Neural crest cell (in vitro differentiated cells): ENCODE measurements around the gene ACACA. TPM values are rescaled to one million over a fixed set of nuclear protein-coding genes. Genes with fewer than 3 reads are reported as not detected.

Source experiments
- DNase-seq: peaks from one replicate; pipeline ENCODE4 v3.0.0; 2021; ENCODE audit warnings: low read depth, mixed read lengths, low spot score
- H3K27ac Mint-ChIP-seq: one replicate; pipeline ENCODE4 v1.8.0; 2021; ENCODE audit warnings: mild to moderate bottlenecking, mixed read lengths; ENCODE audit not compliant: unreplicated experiment
- H3K27me3 Mint-ChIP-seq: 2 replicates; pipeline ENCODE4 v1.8.0; 2021; ENCODE audit warnings: low read depth, mild to moderate bottlenecking, mixed read lengths
- H3K36me3 Mint-ChIP-seq: 2 replicates; pipeline ENCODE4 v1.8.0; 2021; ENCODE audit warnings: low read depth, mild to moderate bottlenecking, mixed read lengths
- H3K4me1 Mint-ChIP-seq: 2 replicates; pipeline ENCODE4 v1.8.0; 2021; ENCODE audit warnings: mixed read lengths
- H3K4me3 Mint-ChIP-seq: one replicate; pipeline ENCODE4 v1.8.0; 2021; ENCODE audit warnings: mild to moderate bottlenecking, mixed read lengths
- H3K9me3 Mint-ChIP-seq: 2 replicates; pipeline ENCODE4 v1.8.0; 2021; ENCODE audit warnings: mixed read lengths
- CTCF ChIP-seq: fragments of 200-600 bp; sonication (generic); conservative IDR thresholded peaks from 2 replicates; pipeline ENCODE4 v1.5.0; 2021; ENCODE audit warnings: antibody characterized with exemption, mild to moderate bottlenecking
- total RNA-seq: library from RNA; stranded (reverse); gene quantifications from 2 replicates; pipeline ENCODE4 v1.2.1, GENCODE V29; 2021

The ACACA gene
- total RNA-seq, 1 donor from 2014 or later = 211 TPM

- peak overlapping the region; percentile 37 for H3K27ac Mint-ChIP-seq
- no peak for TF ChIP-seq CTCF
- H3K4me1 Mint-ChIP-seq = peaks cover 27% of the 10 kb centered on the region
- peaks cover 28% of the 10 kb centered on the region for H3K36me3 Mint-ChIP-seq
- DNase-seq = no peak
- H3K4me3 Mint-ChIP-seq = peak overlapping the region; percentile 16
- no peaks in the 10 kb centered on the region for H3K9me3 Mint-ChIP-seq
- no peaks in the 10 kb centered on the region for H3K27me3 Mint-ChIP-seq
These were observed 310.6 kb downstream of the ACACA start for GRCh38 chr17:37096071-37096470.

- H3K36me3 Mint-ChIP-seq = peaks cover 31% of the 10 kb centered on the region
- peaks cover 43% of the 10 kb centered on the region for H3K4me1 Mint-ChIP-seq
- H3K9me3 Mint-ChIP-seq = no peaks in the 10 kb centered on the region
- H3K27ac Mint-ChIP-seq = peak overlapping the region; percentile 89
- no peak for TF ChIP-seq CTCF
- H3K27me3 Mint-ChIP-seq = no peaks in the 10 kb centered on the region
- DNase-seq = no peak
- H3K4me3 Mint-ChIP-seq = peak overlapping the region; percentile 38
These were observed 312.2 kb downstream of the ACACA start for GRCh38 chr17:37094391-37094790.

- H3K27ac Mint-ChIP-seq = no peak overlapping the region
- no peaks in the 10 kb centered on the region for H3K27me3 Mint-ChIP-seq
- peaks cover 33% of the 10 kb centered on the region for H3K36me3 Mint-ChIP-seq
- no peaks in the 10 kb centered on the region for H3K9me3 Mint-ChIP-seq
- H3K4me1 Mint-ChIP-seq = peaks cover 54% of the 10 kb centered on the region
- H3K4me3 Mint-ChIP-seq = no peak overlapping the region
- no peak for DNase-seq
- TF ChIP-seq CTCF = no peak
These were observed 313.9 kb downstream of the ACACA start for GRCh38 chr17:37092701-37093100.

GRCh38 chr17:37092071-37092470 lies 314.6 kb downstream of the ACACA start:
- no peak for TF ChIP-seq CTCF
- no peak for DNase-seq
- peaks cover 38% of the 10 kb centered on the region for H3K36me3 Mint-ChIP-seq

GRCh38 chr17:37090941-37091340 lies 315.7 kb downstream of the ACACA start:
- peaks cover 54% of the 10 kb centered on the region for H3K4me1 Mint-ChIP-seq
- no peak for DNase-seq
- H3K4me3 Mint-ChIP-seq = peak overlapping the region; percentile 25
- no peaks in the 10 kb centered on the region for H3K27me3 Mint-ChIP-seq
- no peaks in the 10 kb centered on the region for H3K9me3 Mint-ChIP-seq
- TF ChIP-seq CTCF = no peak
- H3K27ac Mint-ChIP-seq = peak overlapping the region; percentile 7
- H3K36me3 Mint-ChIP-seq = peaks cover 34% of the 10 kb centered on the region

More at GRCh38 chr17:37092071-37092470, 314.6 kb downstream of the ACACA start:
- Mint-ChIP-seq H3K4me1 (peaks cover 54% of the 10 kb centered on the region), H3K9me3 (no peaks in the 10 kb centered on the region), H3K27ac (no peak overlapping the region), H3K27me3 (no peaks in the 10 kb centered on the region), H3K4me3 (no peak overlapping the region)

GRCh38 chr17:37089956-37090355 lies 316.7 kb downstream of the ACACA start:
- H3K9me3 Mint-ChIP-seq = no peaks in the 10 kb centered on the region
- H3K4me3 Mint-ChIP-seq = peak overlapping the region; percentile 25
- no peaks in the 10 kb centered on the region for H3K27me3 Mint-ChIP-seq
- peaks cover 35% of the 10 kb centered on the region for H3K36me3 Mint-ChIP-seq
- peaks cover 50% of the 10 kb centered on the region for H3K4me1 Mint-ChIP-seq
- peak overlapping the region; percentile 91 for H3K27ac Mint-ChIP-seq
- no peak for DNase-seq
- no peak for TF ChIP-seq CTCF
